ENCODE results near the gene VPS37C.
A peak's percentile ranks its signal among the peaks of the same experiment; 100 is the strongest.

The VPS37C gene

DNA sequence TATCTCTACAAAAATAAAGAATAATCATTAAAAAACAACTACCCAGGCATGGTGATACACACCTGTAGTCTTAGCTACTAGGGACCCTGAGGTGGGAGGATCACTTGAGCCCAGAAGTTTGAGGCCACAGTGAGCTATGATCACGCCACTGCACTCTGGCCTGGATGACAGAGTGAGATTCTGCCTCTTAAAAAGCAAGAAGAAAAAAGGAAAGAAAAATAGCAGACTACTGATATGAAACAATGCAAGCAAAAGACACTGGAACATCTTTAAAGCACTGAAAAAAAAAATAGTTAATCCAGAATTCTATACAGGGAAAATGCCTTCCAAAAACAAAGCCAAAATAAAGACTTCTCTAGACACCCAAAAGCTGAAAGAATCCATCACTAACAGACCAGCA, 5.9 kb downstream of the VPS37C start:
- Histone ChIP-seq H3K9me3 (ENCODE audit: control insufficient read depth in 2 of 2, low read length in 2 of 2) (no peaks in the 10 kb centered on the region), H3K4me1 (ENCODE audit: control insufficient read depth in 2 of 2, insufficient read depth in 2 of 2, low read length in 2 of 2) (peaks cover 31 to 57% of the 10 kb centered on the region in 2 donors)

DNA sequence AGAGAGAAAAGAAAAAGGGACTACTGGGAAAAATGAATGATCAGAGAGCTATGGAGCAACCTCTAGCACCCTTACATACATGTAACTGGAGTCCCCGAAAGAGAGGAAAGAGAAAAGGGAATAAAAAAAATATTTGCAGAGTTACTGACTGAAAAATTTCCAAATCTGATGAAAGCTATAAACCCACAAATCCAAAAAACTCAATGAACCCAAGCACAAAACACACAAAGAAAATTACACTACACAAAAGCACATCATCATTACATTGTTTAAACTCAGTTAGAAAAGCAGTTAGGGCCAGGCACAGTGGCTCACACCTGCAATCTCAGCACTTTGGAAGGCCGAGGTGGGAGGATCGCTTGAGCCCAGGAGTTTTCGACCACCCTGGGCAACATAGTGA, 6.7 kb downstream of the VPS37C start:
- H3K27ac ChIP-seq (ENCODE audit: low read depth in 2 of 2, low read length in 2 of 2), result no peak overlapping the region
- H3K4me1 ChIP-seq (ENCODE audit: control insufficient read depth in 2 of 2, insufficient read depth in 2 of 2, low read length in 2 of 2), result peaks cover 34 to 62% of the 10 kb centered on the region in 2 donors

More for the DNA sequence above, 5.9 kb downstream of the VPS37C start:
- Histone ChIP-seq H3K27me3 (ENCODE audit: control insufficient read depth in 2 of 2, insufficient read depth in 2 of 2, low read length in 2 of 2) (no peaks in the 10 kb centered on the region), H3K4me3 (ENCODE audit: low read length in 2 of 2) (no peak overlapping the region), H3K27ac (ENCODE audit: low read depth in 2 of 2, low read length in 2 of 2) (no peak overlapping the region), H3K9ac (ENCODE audit: low read depth in 1 of 2, low read length in 2 of 2) (no peak overlapping the region), H3K36me3 (ENCODE audit: control insufficient read depth in 2 of 2, insufficient read depth in 2 of 2, low read length in 2 of 2) (no peaks in the 10 kb centered on the region)

DNA sequence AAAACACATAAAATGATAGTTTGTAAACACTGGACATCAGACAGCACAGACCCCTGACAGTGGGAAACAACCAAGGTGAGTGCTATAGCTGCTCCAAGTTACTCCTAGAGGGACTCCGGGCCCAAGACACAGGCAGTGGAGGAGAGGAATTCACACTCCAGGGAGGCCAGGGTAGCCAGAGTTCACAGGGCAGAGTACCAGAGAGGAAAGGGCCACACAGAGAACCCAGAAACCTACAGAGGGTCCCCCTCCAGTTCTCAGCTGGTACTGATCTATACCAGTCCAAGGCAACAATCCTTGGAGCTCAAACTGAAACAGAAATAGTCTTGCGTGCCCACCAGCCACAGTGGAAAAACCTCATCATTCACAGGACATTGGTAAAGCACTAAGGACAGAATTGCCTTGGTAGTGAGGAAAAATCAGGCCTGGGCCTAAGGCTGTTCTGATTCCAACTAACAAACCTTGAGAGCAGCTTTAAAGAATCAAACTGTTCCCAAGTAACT, 7.6 kb downstream of the VPS37C start:
- Histone ChIP-seq H3K27ac (ENCODE audit: low read depth in 2 of 2, low read length in 2 of 2) (peak overlapping the region; percentile 35 to 57), H3K27me3 (ENCODE audit: control insufficient read depth in 2 of 2, insufficient read depth in 2 of 2, low read length in 2 of 2) (no peaks in the 10 kb centered on the region), H3K4me1 (ENCODE audit: control insufficient read depth in 2 of 2, insufficient read depth in 2 of 2, low read length in 2 of 2) (peaks cover 36 to 58% of the 10 kb centered on the region in 2 donors), H3K9me3 (ENCODE audit: control insufficient read depth in 2 of 2, low read length in 2 of 2) (no peaks in the 10 kb centered on the region), H3K36me3 (ENCODE audit: control insufficient read depth in 2 of 2, insufficient read depth in 2 of 2, low read length in 2 of 2) (no peaks in the 10 kb centered on the region), H3K4me3 (ENCODE audit: low read length in 2 of 2) (no peak overlapping the region), H3K9ac (ENCODE audit: low read depth in 1 of 2, low read length in 2 of 2) (no peak overlapping the region)

More for the DNA sequence above, 6.7 kb downstream of the VPS37C start:
- Histone ChIP-seq H3K4me3 (ENCODE audit: low read length in 2 of 2) (no peak overlapping the region), H3K27me3 (ENCODE audit: control insufficient read depth in 2 of 2, insufficient read depth in 2 of 2, low read length in 2 of 2) (no peaks in the 10 kb centered on the region), H3K9me3 (ENCODE audit: control insufficient read depth in 2 of 2, low read length in 2 of 2) (no peaks in the 10 kb centered on the region), H3K9ac (ENCODE audit: low read depth in 1 of 2, low read length in 2 of 2) (no peak overlapping the region), H3K36me3 (ENCODE audit: control insufficient read depth in 2 of 2, insufficient read depth in 2 of 2, low read length in 2 of 2) (no peaks in the 10 kb centered on the region)

DNA sequence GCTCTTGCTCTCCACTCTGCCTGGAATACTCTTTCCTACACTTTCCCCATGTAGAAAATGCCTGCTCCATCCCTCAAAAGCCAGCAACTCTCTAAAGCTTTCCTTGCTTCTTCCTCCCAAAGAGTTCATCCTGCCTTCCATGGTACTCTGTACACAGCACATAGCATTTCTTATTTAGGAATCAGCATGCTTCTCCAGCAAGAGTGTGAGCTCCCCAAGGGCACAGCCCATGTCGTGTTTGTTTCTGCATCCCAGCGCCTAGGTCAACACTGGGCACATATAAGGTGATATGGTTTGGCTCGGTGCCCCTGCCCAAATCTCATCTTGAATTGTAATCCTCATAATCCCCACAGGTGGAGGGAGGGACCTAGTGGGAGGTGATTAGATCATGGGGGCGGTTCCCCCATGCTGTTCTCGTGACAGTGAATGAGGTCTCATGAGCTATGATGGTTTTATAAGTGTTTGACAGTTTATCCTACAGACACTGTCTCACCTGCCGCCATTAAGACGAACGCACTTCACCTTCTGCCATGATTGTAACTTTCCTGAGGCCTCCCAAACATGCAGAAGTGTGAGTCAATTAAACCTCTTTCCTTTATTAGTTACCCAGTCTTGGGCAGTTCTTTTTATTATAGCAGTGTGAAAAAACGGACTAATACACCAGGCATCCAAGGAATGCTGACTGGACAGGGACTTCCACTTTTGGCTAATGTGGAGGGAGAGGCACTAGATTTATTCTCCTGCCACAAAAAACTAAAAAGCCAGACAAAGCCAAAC, 8.2 kb downstream of the VPS37C start:
- H3K4me1 ChIP-seq (ENCODE audit: control insufficient read depth in 2 of 2, insufficient read depth in 2 of 2, low read length in 2 of 2), result peaks cover 39 to 55% of the 10 kb centered on the region in 2 donors
- H3K4me3 ChIP-seq (ENCODE audit: low read length in 2 of 2), result no peak overlapping the region
- H3K9ac ChIP-seq (ENCODE audit: low read depth in 1 of 2, low read length in 2 of 2), result no peak overlapping the region
- H3K36me3 ChIP-seq (ENCODE audit: control insufficient read depth in 2 of 2, insufficient read depth in 2 of 2, low read length in 2 of 2), result peaks cover 0 to under 1% of the 10 kb centered on the region in 2 donors
- H3K9me3 ChIP-seq (ENCODE audit: control insufficient read depth in 2 of 2, low read length in 2 of 2), result no peaks in the 10 kb centered on the region
- H3K27me3 ChIP-seq (ENCODE audit: control insufficient read depth in 2 of 2, insufficient read depth in 2 of 2, low read length in 2 of 2), result no peaks in the 10 kb centered on the region
- H3K27ac ChIP-seq (ENCODE audit: low read depth in 2 of 2, low read length in 2 of 2), result peak overlapping the region; percentile 35 to 57

DNA sequence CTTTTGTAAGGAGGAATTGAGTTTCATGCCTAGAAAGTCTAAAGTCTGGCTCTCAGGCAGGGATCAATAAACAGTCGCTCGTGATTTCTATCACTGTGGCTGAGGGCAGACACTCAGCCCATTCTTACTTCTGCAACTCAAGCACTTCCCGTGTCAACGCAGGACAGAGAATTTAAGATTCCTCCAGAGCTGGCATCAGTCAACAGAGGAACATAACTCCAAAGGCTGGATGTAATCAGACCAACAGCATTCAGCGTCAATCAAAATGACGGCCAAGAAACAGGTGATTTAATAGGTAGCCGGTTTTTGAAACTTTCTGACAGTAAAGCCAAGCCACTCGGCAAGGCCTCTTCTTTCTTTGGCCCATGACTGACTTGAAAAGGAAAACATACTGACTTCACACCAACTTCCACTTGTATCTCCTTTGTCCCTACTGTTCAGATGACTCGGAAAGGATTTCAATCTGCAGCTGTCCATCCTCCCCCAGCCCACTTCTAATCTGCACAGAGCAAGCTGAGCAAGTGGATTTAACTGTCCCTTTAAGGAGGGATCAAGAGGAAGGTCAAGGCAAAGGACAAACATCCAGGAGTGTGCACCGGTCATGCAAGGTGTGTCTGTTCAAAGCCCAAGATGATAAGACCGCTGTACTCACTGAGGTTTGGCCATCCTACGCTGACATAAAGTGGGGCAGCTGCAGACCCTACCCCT, 9.5 kb downstream of the VPS37C start:
- Histone ChIP-seq H3K27ac (ENCODE audit: low read depth in 2 of 2, low read length in 2 of 2) (no peak overlapping the region), H3K4me3 (ENCODE audit: low read length in 2 of 2) (no peak overlapping the region), H3K9me3 (ENCODE audit: control insufficient read depth in 2 of 2, low read length in 2 of 2) (no peaks in the 10 kb centered on the region), H3K9ac (ENCODE audit: low read depth in 1 of 2, low read length in 2 of 2) (no peak overlapping the region), H3K27me3 (ENCODE audit: control insufficient read depth in 2 of 2, insufficient read depth in 2 of 2, low read length in 2 of 2) (no peaks in the 10 kb centered on the region), H3K36me3 (ENCODE audit: control insufficient read depth in 2 of 2, insufficient read depth in 2 of 2, low read length in 2 of 2) (peaks cover 0 to 5% of the 10 kb centered on the region in 2 donors), H3K4me1 (ENCODE audit: control insufficient read depth in 2 of 2, insufficient read depth in 2 of 2, low read length in 2 of 2) (peaks cover 36 to 47% of the 10 kb centered on the region in 2 donors)

DNA sequence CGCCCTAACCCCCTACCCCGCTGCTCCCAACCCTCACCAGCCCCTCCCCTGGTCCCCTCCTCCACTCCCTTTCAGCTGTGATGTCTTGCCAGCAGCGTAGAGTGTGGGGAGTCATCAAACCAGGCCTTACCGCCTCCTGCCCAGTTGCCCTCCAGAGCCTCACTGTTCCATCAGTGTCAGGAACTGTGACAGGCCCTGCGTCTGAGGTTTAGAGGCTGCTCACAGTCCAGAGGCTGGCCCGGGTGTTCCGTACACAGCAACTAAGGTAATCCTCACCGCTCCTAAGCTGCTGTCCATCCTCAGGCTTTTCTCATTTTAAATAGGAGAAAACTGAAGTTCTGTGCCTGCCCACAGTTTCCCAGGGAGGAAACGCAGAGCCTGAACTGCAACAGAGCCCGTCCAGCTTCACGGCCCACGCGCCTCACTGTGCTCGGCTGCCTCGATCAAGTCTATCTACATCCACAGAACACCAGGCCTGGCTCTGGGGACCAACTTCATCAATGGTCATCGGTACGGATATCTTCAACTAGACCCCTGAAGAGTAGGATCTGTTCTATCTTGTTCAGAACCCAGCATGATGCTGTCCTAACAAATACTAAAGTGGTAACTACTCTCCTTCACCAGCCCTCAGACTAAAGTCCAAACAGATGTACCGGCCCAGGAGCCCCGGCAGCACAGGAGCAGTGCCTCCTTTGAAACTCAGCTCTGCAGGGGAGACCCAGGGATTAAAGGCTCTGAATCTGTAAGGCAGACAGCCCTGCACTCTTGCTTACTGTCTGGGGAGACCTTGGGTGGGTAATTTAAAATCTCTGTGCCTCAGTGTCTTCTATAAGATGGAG, 10.3 kb downstream of the VPS37C start:
- Histone ChIP-seq H3K4me3 (ENCODE audit: low read length in 2 of 2) (no peak overlapping the region), H3K27ac (ENCODE audit: low read depth in 2 of 2, low read length in 2 of 2) (no peak overlapping the region), H3K9me3 (ENCODE audit: control insufficient read depth in 2 of 2, low read length in 2 of 2) (no peaks in the 10 kb centered on the region), H3K27me3 (ENCODE audit: control insufficient read depth in 2 of 2, insufficient read depth in 2 of 2, low read length in 2 of 2) (no peaks in the 10 kb centered on the region), H3K4me1 (ENCODE audit: control insufficient read depth in 2 of 2, insufficient read depth in 2 of 2, low read length in 2 of 2) (peaks cover 36 to 42% of the 10 kb centered on the region in 2 donors), H3K36me3 (ENCODE audit: control insufficient read depth in 2 of 2, insufficient read depth in 2 of 2, low read length in 2 of 2) (peaks cover 0 to 5% of the 10 kb centered on the region in 2 donors), H3K9ac (ENCODE audit: low read depth in 1 of 2, low read length in 2 of 2) (no peak overlapping the region)

DNA sequence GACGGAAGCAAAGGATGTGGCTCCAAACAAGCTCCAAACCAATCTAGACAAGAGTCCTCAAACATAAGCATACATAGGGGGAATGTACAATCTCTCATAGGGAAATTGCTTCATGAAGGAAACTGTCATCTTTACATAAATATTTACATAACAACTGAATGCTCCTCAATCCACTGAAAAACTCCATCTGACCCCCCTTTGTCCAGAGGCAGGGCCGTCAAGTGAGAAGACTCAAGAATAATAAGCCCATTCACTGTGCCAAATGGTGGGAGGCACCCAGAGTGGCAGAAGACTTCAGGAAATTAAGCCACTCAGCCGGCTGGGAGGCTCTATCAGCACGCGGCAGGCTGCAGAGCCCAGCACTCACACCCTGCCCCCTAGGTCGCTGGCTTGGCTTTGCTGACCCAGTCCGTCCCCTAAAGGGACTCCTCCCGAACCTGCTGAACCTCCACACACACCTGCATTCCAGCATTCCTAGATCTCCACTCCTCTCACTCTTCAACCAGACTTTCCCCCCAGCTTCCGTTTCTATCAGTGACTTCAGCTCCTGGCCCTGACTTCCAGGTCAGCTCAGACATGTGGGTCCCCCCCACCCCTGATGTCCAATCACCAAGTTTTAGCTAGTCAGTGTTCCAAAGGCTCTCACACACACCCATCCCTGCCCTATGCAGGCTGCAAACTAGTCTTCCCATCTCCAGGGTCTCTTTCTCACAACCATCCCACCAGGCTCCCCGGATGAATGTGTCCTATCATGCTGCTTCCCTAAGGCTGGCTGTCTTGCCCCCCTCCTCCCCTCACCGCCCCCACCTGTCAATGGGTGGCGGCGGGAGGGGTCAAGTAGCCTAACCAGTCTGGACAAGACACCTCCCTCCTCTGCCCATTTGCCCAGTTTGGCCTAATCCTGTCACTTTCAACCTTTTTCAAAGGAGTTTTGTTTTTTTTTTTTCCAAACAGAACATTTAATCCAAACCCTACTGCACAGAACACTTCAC, 11.3 kb downstream of the VPS37C start:
- Histone ChIP-seq H3K36me3 (ENCODE audit: control insufficient read depth in 2 of 2, insufficient read depth in 2 of 2, low read length in 2 of 2) (peaks cover 0 to 5% of the 10 kb centered on the region in 2 donors), H3K4me3 (ENCODE audit: low read length in 2 of 2) (no peak overlapping the region), H3K4me1 (ENCODE audit: control insufficient read depth in 2 of 2, insufficient read depth in 2 of 2, low read length in 2 of 2) (peaks cover 36 to 37% of the 10 kb centered on the region in 2 donors), H3K9me3 (ENCODE audit: control insufficient read depth in 2 of 2, low read length in 2 of 2) (no peaks in the 10 kb centered on the region), H3K27ac (ENCODE audit: low read depth in 2 of 2, low read length in 2 of 2) (no peak overlapping the region), H3K9ac (ENCODE audit: low read depth in 1 of 2, low read length in 2 of 2) (no peak overlapping the region), H3K27me3 (ENCODE audit: control insufficient read depth in 2 of 2, insufficient read depth in 2 of 2, low read length in 2 of 2) (no peaks in the 10 kb centered on the region)

DNA sequence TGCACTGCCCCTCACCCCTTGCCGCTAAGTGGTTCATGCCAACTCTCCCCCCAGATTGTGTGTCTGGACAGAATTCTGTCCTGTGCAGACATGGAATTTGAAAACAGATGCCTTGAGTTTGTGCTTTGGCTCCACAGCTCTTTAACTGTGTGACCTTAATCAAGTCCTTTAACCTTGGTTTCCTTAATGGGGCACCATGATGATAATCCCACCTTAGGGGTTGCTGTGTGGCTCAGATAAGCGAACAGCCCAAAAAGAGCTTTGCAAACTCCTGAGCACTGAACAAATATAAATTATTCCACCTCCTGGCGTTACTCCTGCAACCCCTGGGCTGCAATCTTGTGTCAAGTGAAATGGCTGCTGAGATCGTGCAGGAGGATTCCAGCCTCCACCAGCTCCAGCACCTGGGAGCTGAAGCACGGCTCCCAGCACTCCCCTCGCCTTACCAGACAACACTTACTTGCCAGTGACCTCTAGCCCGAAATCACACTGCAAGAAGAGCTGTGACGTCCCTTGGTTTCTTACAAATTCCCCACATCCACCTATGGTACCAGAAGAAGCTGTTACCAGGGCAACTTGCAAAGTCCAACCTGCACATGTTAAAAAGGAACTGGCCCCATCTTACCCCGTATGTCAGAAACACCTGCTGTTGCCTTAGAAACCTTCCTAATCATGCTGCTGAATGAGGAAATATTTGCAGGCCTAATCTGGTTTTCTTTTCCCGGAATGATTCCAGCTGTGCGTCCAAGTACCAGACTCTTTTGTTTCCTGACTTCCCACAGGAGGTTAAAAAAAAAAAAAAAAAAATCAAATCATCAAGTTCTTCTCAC, 13.2 kb downstream of the VPS37C start:
- no peak overlapping the region for H3K4me3 ChIP-seq (ENCODE audit: low read length in 2 of 2)
- no peaks in the 10 kb centered on the region for H3K27me3 ChIP-seq (ENCODE audit: control insufficient read depth in 2 of 2, insufficient read depth in 2 of 2, low read length in 2 of 2)
- H3K9me3 ChIP-seq (ENCODE audit: control insufficient read depth in 2 of 2, low read length in 2 of 2), result no peaks in the 10 kb centered on the region
- no peak overlapping the region for H3K27ac ChIP-seq (ENCODE audit: low read depth in 2 of 2, low read length in 2 of 2)
- no peak overlapping the region for H3K9ac ChIP-seq (ENCODE audit: low read depth in 1 of 2, low read length in 2 of 2)
- H3K4me1 ChIP-seq (ENCODE audit: control insufficient read depth in 2 of 2, insufficient read depth in 2 of 2, low read length in 2 of 2), result peaks cover 30 to 31% of the 10 kb centered on the region in 2 donors
- peaks cover 0 to 5% of the 10 kb centered on the region in 2 donors for H3K36me3 ChIP-seq (ENCODE audit: control insufficient read depth in 2 of 2, insufficient read depth in 2 of 2, low read length in 2 of 2)
